Smooth muscle cell of the pulmonary artery (primary cell): Measurements from ENCODE around the gene MYD88. TPM values are rescaled to one million over a fixed set of nuclear protein-coding genes. Genes with fewer than 3 reads are reported as not detected.

Experiments
- total RNA-seq: library from RNA; depleted of rRNA; stranded (reverse); fragments of >200 nt; gene quantifications from 2 replicates; pipeline ENCODE4 v1.2.3, GENCODE V29; 2014

The MYD88 gene
- total RNA-seq, result 13.2 and 13.9 TPM in 2 replicates

GRCh38 chr3:38138349-38139190 lies at the start of gene MYD88:
Gene MYD88, plus strand, starts transcription at chr3:38138661. Its CDS starts 40 bp downstream, at chr3:38138701.

GRCh38 chr3:38136777-38137614 lies 1.5 kb upstream of the MYD88 start, which contains the start of gene ACAA1:
Gene ACAA1, minus strand, starts transcription at chr3:38137127. Its CDS starts 92 bp downstream, at chr3:38137035.

DNA sequence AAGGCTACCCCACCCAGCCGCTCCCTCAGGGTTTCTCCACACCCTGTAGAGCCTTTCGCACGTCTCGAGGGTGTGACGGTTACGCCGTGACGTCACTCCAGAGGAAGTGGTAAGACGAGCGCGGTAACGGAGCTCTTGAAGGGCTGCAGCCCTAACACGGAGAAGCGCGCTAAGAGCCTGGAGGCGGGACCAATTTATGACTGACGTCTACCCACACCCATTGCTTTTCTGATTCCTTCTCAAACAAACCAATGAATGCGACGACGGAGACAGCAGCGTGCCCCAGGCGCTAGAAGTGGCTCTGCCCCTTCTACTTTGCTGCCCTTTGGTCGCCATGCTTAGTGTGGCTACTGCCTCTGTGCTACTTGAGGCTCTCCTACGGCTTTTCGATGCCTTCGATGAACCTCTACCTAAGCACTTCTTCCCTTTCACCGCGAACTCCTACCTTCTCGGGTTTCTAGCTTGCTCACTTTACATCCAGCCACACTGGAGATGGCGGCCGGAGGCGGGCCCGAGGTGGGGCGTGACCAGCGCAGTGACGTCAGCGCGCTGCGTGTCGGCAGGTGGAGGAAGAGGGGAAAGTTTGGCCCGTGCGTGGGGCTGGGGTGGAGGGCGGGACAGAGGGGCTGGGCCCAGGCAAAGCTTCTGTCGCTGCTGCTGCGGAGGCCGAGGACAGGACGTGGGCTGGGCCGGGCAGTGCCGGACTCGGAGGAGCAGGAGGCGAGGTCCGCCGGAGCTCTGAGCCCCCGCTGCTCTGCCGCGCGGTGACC lies 26.7 kb downstream of the MYD88 start, which contains the start of gene OXSR1:
OXSR1 (plus strand) TSS at position 586 of the 770 bp plus-strand sequence. CDS start 340 bp downstream, outside the sequence.

Other genes with a start within 250 kb of the MYD88 start
- gene VILL, start 147.9 kb upstream of the MYD88 start, total RNA-seq, result 6.3 and 7.2 TPM in 2 replicates
- 39.2 and 44.8 TPM in 2 replicates for gene PLCD1, start 109.0 kb upstream of the MYD88 start, total RNA-seq
- gene DLEC1, start 99.5 kb upstream of the MYD88 start, total RNA-seq, result 0.13 and 0.17 TPM in 2 replicates
- 25.3 and 28.1 TPM in 2 replicates for gene ACAA1, start 1.5 kb upstream of the MYD88 start, total RNA-seq
- gene OXSR1, start 26.9 kb downstream of the MYD88 start, total RNA-seq, result 40.7 and 51.3 TPM in 2 replicates
- 0.46 and 1.2 TPM in 2 replicates for gene SLC22A13, start 127.2 kb downstream of the MYD88 start, total RNA-seq
- 0.46 and 0.66 TPM in 2 replicates for gene SLC22A14, start 143.6 kb downstream of the MYD88 start, total RNA-seq
- gene XYLB, start 208.1 kb downstream of the MYD88 start, total RNA-seq, result 6.4 and 8.8 TPM in 2 replicates